ENCODE results near the gene DPYD.

GRCh38 chr1:97202481-97203380 is 718.1 kb downstream of the DPYD start:
- TF ChIP-seq CTCF (IDR thresholded peaks at IDR 0.05) (no peak), POLR2A (IDR thresholded peaks at IDR 0.05) (no peak)
